Measurements from ENCODE around the gene PCK1.

PCK1 gene

GRCh38 chr20:57545927-57546662 is 14.8 kb upstream of the PCK1 start:
- no peak for TF ChIP-seq ZFX (IDR thresholded peaks at IDR 0.05)
- no peak for TF ChIP-seq CTCF (conservative IDR thresholded peaks at IDR 0.05)
- no peak overlapping the region for H3K27ac ChIP-seq

- H3K27ac ChIP-seq, result no peak overlapping the region
- TF ChIP-seq ZFX (IDR thresholded peaks at IDR 0.05), result no peak
- TF ChIP-seq CTCF (conservative IDR thresholded peaks at IDR 0.05), result no peak
Observed at GRCh38 chr20:57546956-57547649, 13.8 kb upstream of the PCK1 start.

- no peak for TF ChIP-seq CTCF (conservative IDR thresholded peaks at IDR 0.05)
- TF ChIP-seq ZFX (IDR thresholded peaks at IDR 0.05), result no peak
- H3K27ac ChIP-seq, result no peak overlapping the region
Observed at GRCh38 chr20:57548177-57549058, 12.5 kb upstream of the PCK1 start.

GRCh38 chr20:57552471-57552870 is 8.4 kb upstream of the PCK1 start:
- TF ChIP-seq ZFX (IDR thresholded peaks at IDR 0.05), result no peak
- TF ChIP-seq CTCF (conservative IDR thresholded peaks at IDR 0.05), result no peak
- H3K27ac ChIP-seq, result no peak overlapping the region

GRCh38 chr20:57553376-57554018 is 7.4 kb upstream of the PCK1 start:
- H3K27ac ChIP-seq, result no peak overlapping the region
- TF ChIP-seq ZFX (IDR thresholded peaks at IDR 0.05) (no peak), CTCF (conservative IDR thresholded peaks at IDR 0.05) (no peak)

- TF ChIP-seq CTCF (conservative IDR thresholded peaks at IDR 0.05) (no peak), ZFX (IDR thresholded peaks at IDR 0.05) (no peak)
- no peak overlapping the region for H3K27ac ChIP-seq
Observed at GRCh38 chr20:57555457-57556184, 5.3 kb upstream of the PCK1 start.
